Cardiac fibroblast (primary cell): ENCODE data around the gene SERINC5.

ENCODE experiments used
- DNase-seq, 2 donors: peaks; one replicate each; pipeline versions ENCODE4 v3.0.0 to v3.0.0-alpha.2; 2010; ENCODE audit warnings: low read depth in 2 of 2
- H3K4me3 ChIP-seq, 2 donors: replicated peaks in 1 of 2; 1 replicate in 1 of 2; 2 replicates in 1 of 2; pipeline ENCODE4 v1.5.1; 2011; ENCODE audit warnings: low read depth in 2 of 2, low read length in 2 of 2, mild to moderate bottlenecking in 2 of 2, moderate library complexity in 1 of 2
- TF ChIP-seq, protein P1 (sequence below): IDR thresholded peaks from one replicate; pipeline ENCODE4 v1.5.1; 2011; ENCODE audit warnings: low read depth, mild to moderate bottlenecking, low read length, inconsistent platforms

The SERINC5 gene

DNA sequence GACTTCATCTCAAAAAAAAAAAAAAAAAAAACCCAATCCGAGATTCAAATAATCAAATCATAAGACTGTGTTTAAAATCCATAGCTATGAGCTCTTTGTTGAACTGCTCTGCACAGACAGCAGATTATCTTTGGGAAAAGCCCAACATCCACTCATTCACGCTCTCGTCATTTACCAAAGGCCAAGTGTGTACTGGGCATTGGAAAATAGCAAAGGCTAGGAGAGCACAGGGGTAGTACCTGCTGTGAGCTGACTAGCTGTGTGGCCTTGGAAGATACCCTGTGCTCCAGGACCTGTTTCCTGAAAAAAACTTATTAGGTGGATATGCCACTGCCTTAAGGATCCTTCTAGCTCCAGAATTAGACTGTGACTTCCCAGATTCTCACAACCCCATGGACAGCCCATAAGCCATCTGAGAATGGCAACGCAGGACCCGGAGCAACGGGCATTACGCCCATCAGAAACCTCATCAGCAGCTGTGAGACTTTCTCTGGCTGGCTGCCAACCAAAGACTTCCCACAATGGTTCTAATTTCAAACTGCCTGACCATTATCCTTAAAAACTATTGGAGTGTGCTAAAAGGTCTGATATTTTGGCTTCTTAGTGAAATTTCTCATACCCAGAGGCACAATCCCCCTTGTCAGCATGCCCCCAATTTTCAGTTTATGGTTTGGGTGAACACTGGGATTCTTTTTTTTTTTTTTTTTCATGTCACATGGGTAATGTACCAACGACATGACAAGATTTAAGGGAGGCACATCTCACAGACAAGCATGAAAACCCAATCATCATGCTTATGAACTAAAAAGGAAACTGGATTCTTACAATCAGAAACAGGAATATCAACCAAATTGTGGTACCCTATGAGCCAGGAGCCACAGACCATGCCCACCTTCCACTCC is 16.8 kb downstream of the SERINC5 start:
- no peak overlapping the region for H3K4me3 ChIP-seq
- DNase-seq = peak; percentile 40 to 75
- TF ChIP-seq, protein P1, sequence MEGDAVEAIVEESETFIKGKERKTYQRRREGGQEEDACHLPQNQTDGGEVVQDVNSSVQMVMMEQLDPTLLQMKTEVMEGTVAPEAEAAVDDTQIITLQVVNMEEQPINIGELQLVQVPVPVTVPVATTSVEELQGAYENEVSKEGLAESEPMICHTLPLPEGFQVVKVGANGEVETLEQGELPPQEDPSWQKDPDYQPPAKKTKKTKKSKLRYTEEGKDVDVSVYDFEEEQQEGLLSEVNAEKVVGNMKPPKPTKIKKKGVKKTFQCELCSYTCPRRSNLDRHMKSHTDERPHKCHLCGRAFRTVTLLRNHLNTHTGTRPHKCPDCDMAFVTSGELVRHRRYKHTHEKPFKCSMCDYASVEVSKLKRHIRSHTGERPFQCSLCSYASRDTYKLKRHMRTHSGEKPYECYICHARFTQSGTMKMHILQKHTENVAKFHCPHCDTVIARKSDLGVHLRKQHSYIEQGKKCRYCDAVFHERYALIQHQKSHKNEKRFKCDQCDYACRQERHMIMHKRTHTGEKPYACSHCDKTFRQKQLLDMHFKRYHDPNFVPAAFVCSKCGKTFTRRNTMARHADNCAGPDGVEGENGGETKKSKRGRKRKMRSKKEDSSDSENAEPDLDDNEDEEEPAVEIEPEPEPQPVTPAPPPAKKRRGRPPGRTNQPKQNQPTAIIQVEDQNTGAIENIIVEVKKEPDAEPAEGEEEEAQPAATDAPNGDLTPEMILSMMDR = no peak

- H3K4me3 ChIP-seq = no peak overlapping the region
- TF ChIP-seq, protein P1 = no peak
- no peak for DNase-seq
Measured at GRCh38 chr5:80238097-80238496, 17.8 kb downstream of the SERINC5 start.

- no peak for DNase-seq
- TF ChIP-seq, protein P1 = no peak
Measured at GRCh38 chr5:80237243-80237642, 18.6 kb downstream of the SERINC5 start.

GRCh38 chr5:80234116-80234948 is 21.5 kb downstream of the SERINC5 start:
- TF ChIP-seq, protein P1 = no peak
- no peak overlapping the region for H3K4me3 ChIP-seq
- DNase-seq = no peak

More at GRCh38 chr5:80237243-80237642, 18.6 kb downstream of the SERINC5 start:
- H3K4me3 ChIP-seq = no peak overlapping the region

DNA sequence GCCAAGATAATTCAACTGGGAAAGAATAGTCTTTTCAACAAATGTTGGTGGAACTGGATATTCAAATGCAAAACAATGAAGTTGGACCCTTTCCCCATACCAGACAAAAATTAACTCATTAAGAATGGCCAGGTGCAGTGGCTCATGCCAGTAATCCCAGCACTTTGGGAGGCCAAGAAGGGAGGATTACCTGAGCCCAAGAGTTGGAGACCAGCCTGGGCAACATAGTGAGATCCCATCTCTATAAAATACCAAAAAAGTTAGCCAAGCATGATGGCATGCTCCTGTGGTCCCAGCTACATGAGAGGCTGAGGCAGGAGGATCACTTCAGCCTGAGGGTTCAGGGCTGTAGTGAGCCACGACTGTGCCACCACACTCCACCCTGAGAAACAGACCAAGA is 24.2 kb downstream of the SERINC5 start:
- TF ChIP-seq, protein P1 = no peak
- H3K4me3 ChIP-seq = no peak overlapping the region
- no peak for DNase-seq

DNA sequence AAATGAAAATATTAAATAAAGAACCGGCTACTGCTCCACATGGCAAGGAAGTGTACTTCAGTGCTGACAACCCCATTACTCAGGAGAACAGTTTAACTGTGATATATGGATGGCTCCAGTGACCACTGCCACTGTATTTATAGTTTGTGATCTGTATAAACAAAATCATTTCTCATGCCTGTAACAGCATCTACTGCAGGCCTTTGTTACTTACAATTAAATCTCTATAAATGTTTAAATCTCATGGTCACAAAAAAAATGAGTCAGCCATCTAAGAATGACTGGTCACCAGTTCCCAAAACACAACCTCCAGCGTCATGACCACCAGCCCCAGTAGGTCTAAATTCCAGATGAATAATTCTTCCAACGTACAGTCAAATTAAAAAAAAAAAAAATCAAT is 24.6 kb downstream of the SERINC5 start:
- TF ChIP-seq, protein P1 = no peak
- no peak overlapping the region for H3K4me3 ChIP-seq
- DNase-seq = peak; percentile 27 to 84
